IMR-90 (cell line): Measurements from ENCODE around the gene FCRL5. TPM values are rescaled to one million over a fixed set of nuclear protein-coding genes. Genes with fewer than 3 reads are reported as not detected.

Experiments used
- ATAC-seq: fragments of 200-7000 bp; cut with Tn5 transposase; 2 replicates; pipeline ENCODE4 v1.9.1; 2020; ENCODE audit warnings: low read depth, mild to moderate bottlenecking, moderate library complexity
- BruUV-seq: library from RNA; stranded (reverse); fragments of 400-500 nt; replicated peaks from 2 replicates; lab custom pipeline; 2021; lab: Mats Ljungman, UMichigan
- CTCF ChIA-PET: fragments of 300-600 bp; formaldehyde crosslinking; extraction: SDS; loops from one replicate; lab custom pipeline; 2021; ENCODE audit warnings: antibody characterized with exemption; lab: Yijun Ruan, JAX
- POLR2A ChIA-PET: fragments of 300-600 bp; sonication (Branson Sonifier 250); formaldehyde crosslinking; loops from one replicate; lab custom pipeline; 2022; ENCODE audit warnings: antibody characterized with exemption; ENCODE audit not compliant: unreplicated experiment; lab: Charles Lee
- DNase-seq: peaks from one replicate; pipeline ENCODE4 v3.0.0; 2013
- H2AFZ ChIP-seq: replicated peaks from 2 replicates; pipeline ENCODE3; 2013; ENCODE audit warnings: low read length, mild to moderate bottlenecking; ENCODE audit not compliant: poor library complexity
- H2AK5ac ChIP-seq: 2 replicates; pipeline ENCODE4 v1.6.1; 2013; ENCODE audit warnings: low read depth, low read length, inconsistent platforms
- H2AK9ac ChIP-seq: replicated peaks from 2 replicates; pipeline ENCODE3; 2013; ENCODE audit warnings: mild to moderate bottlenecking, low read depth, low read length, moderate library complexity; ENCODE audit not compliant: poor library complexity
- H2BK120ac ChIP-seq: 2 replicates; pipeline ENCODE4 v1.6.1; 2013; ENCODE audit warnings: low read depth, low read length, inconsistent platforms
- H2BK15ac ChIP-seq: 3 replicates; pipeline ENCODE4 v1.6.1; 2013; ENCODE audit warnings: low read depth, low read length, inconsistent platforms
- H2BK20ac ChIP-seq: 2 replicates; pipeline ENCODE4 v1.6.1; 2013; ENCODE audit warnings: low read depth, mild to moderate bottlenecking, inconsistent platforms, low read length, moderate library complexity
- H2BK5ac ChIP-seq: 2 replicates; pipeline ENCODE4 v1.6.1; 2013; ENCODE audit warnings: mild to moderate bottlenecking, low read depth, low read length, inconsistent platforms; ENCODE audit not compliant: poor library complexity, severe bottlenecking
- H3K14ac ChIP-seq: replicated peaks from 2 replicates; pipeline ENCODE4 v1.6.1; 2013; ENCODE audit warnings: low read depth, low read length, inconsistent platforms
- H3K18ac ChIP-seq: 2 replicates; pipeline ENCODE4 v1.6.1; 2013; ENCODE audit warnings: low read depth, low read length, control low read depth
- H3K23ac ChIP-seq: 2 replicates; pipeline ENCODE4 v1.6.1; 2013; ENCODE audit warnings: low read depth, low read length, inconsistent platforms
- H3K27ac ChIP-seq: 2 replicates; pipeline ENCODE4 v1.5.1; 2013; ENCODE audit warnings: mild to moderate bottlenecking, control low read depth, low read length; ENCODE audit not compliant: insufficient read depth
- H3K27me3 ChIP-seq: 2 replicates; pipeline ENCODE4 v1.6.1; 2013; ENCODE audit warnings: low read length; ENCODE audit not compliant: control insufficient read depth, insufficient read depth
- H3K36me3 ChIP-seq: 2 replicates; pipeline ENCODE4 v1.6.1; 2013; ENCODE audit warnings: low read length, mixed read lengths; ENCODE audit not compliant: control insufficient read depth, insufficient read depth
- H3K4ac ChIP-seq: 2 replicates; pipeline ENCODE4 v1.6.1; 2013; ENCODE audit warnings: low read depth, low read length, inconsistent platforms
- H3K4me1 ChIP-seq: 2 replicates; pipeline ENCODE4 v1.6.1; 2013; ENCODE audit warnings: low read length, mixed read lengths; ENCODE audit not compliant: control insufficient read depth, insufficient read depth
- H3K4me2 ChIP-seq: 2 replicates; pipeline ENCODE4 v1.6.1; 2013; ENCODE audit warnings: low read depth, mild to moderate bottlenecking, control low read depth, low read length, moderate library complexity
- H3K4me3 ChIP-seq: 2 replicates; pipeline ENCODE4 v1.5.1; 2013; ENCODE audit warnings: low read depth, mild to moderate bottlenecking, control low read depth, low read length, moderate library complexity; ENCODE audit not compliant: insufficient read depth
- H3K56ac ChIP-seq: 2 replicates; pipeline ENCODE4 v1.6.1; 2013; ENCODE audit warnings: low read length, inconsistent platforms; ENCODE audit not compliant: insufficient read depth; ENCODE audit errors: extremely low read depth
- H3K79me1 ChIP-seq, 2 experiments: 2 replicates each; pipeline ENCODE4 v1.6.1; 2013; ENCODE audit warnings: low read length in 2 of 2, inconsistent platforms in 1 of 2, low read depth in 1 of 2
- H3K9ac ChIP-seq: 2 replicates; pipeline ENCODE4 v1.6.1; 2013; ENCODE audit warnings: low read depth, low read length, control low read depth
- H3K9me1 ChIP-seq: 2 replicates; pipeline ENCODE4 v1.6.1; 2013; ENCODE audit warnings: low read length, inconsistent platforms; ENCODE audit not compliant: insufficient read depth
- H3K9me3 ChIP-seq: 2 replicates; pipeline ENCODE4 v1.6.1; 2013; ENCODE audit warnings: low read length; ENCODE audit not compliant: control insufficient read depth, insufficient read depth
- H4K20me1 ChIP-seq: 2 replicates; pipeline ENCODE4 v1.6.1; 2013; ENCODE audit warnings: low read length, inconsistent platforms; ENCODE audit not compliant: insufficient read depth
- H4K5ac ChIP-seq: 2 replicates; pipeline ENCODE4 v1.6.1; 2013; ENCODE audit warnings: mild to moderate bottlenecking, low read depth, low read length, control low read depth
- H4K8ac ChIP-seq, 2 experiments: 2 replicates each; pipeline ENCODE4 v1.6.1; 2013; ENCODE audit warnings: low read depth in 2 of 2, low read length in 2 of 2, control low read depth in 1 of 2, inconsistent platforms in 1 of 2
- H4K91ac ChIP-seq: 2 replicates; pipeline ENCODE4 v1.6.1; 2013; ENCODE audit warnings: low read depth, low read length, inconsistent platforms; ENCODE audit not compliant: insufficient read depth
- BHLHE40 ChIP-seq: fragments of 150-350 bp; IDR thresholded peaks from 2 replicates; pipeline ENCODE4 v1.6.1; 2016; ENCODE audit warnings: mild to moderate bottlenecking, low read depth, low read length
- CEBPB ChIP-seq: IDR thresholded peaks from 2 replicates; pipeline ENCODE4 v1.6.1; 2012; ENCODE audit warnings: low read depth, low read length, improper control_type of control experiment
- CHD1 ChIP-seq: IDR thresholded peaks from 2 replicates; pipeline ENCODE4 v1.6.1; 2012; ENCODE audit warnings: low read depth, low read length, improper control_type of control experiment
- FOS ChIP-seq: fragments of 150-350 bp; IDR thresholded peaks from 2 replicates; pipeline ENCODE4 v1.6.1; 2016; ENCODE audit warnings: low read depth, low read length
- MAFK ChIP-seq: IDR thresholded peaks from 2 replicates; pipeline ENCODE4 v1.6.1; 2012; ENCODE audit warnings: low read depth, low read length, improper control_type of control experiment
- MAZ ChIP-seq: IDR thresholded peaks from 2 replicates; pipeline ENCODE4 v1.6.1; 2012; ENCODE audit warnings: low read depth, mild to moderate bottlenecking, low read length, improper control_type of control experiment, moderate library complexity, borderline replicate concordance
- MXI1 ChIP-seq: IDR thresholded peaks from 2 replicates; pipeline ENCODE4 v1.6.1; 2012; ENCODE audit warnings: low read depth, mild to moderate bottlenecking, low read length, moderate library complexity, borderline replicate concordance
- NFE2L2 ChIP-seq: fragments of 150-350 bp; IDR thresholded peaks from 2 replicates; pipeline ENCODE4 v1.6.1; 2016; ENCODE audit warnings: low read depth, mild to moderate bottlenecking, low read length
- POLR2A ChIP-seq: IDR thresholded peaks from 2 replicates; pipeline ENCODE4 v1.6.1; 2012; ENCODE audit warnings: mild to moderate bottlenecking, low read depth, low read length
- RAD21 ChIP-seq: IDR thresholded peaks from 2 replicates; pipeline ENCODE4 v1.6.1; 2012; ENCODE audit warnings: low read length, improper control_type of control experiment
- RCOR1 ChIP-seq: IDR thresholded peaks from 2 replicates; pipeline ENCODE4 v1.6.1; 2012; ENCODE audit warnings: mild to moderate bottlenecking, low read length, improper control_type of control experiment; ENCODE audit not compliant: insufficient replicate concordance
- RFX5 ChIP-seq: IDR thresholded peaks from 2 replicates; pipeline ENCODE4 v1.8.0; 2012; ENCODE audit warnings: low read depth, mild to moderate bottlenecking, low read length, moderate library complexity
- SMC3 ChIP-seq: fragments of 150-350 bp; IDR thresholded peaks from 2 replicates; pipeline ENCODE4 v1.6.1; 2016; ENCODE audit warnings: low read depth, mild to moderate bottlenecking, antibody characterized with exemption, low read length, moderate library complexity
- WGBS, 2 experiments: methylation state at CpG; one replicate each; pipeline versions ENCODE4 v1.1.5 to v1.1.7; 2013; ENCODE audit warnings: missing lambda C conversion rate in 2 of 2; ENCODE audit not compliant: insufficient read length in 1 of 2; ENCODE audit errors: extremely low coverage in 2 of 2; 5-methylcytosine and 5-hydroxymethylcytosine counted together
- dilution Hi-C: fragments of 300-500 bp; cut with HindIII; formaldehyde crosslinking; loops from one replicate; pipeline ENCODE4 v1.14.3; 2018; ENCODE audit warnings: low sequenced_read_pairs; ENCODE audit not compliant: unreplicated experiment
- in situ Hi-C: fragments of 300-500 bp; cut with MboI; formaldehyde crosslinking; loops from 3 replicates; pipeline ENCODE4 v1.14.3; 2019; ENCODE audit warnings: low sequenced_read_pairs, inconsistent platforms, mixed read lengths
- intact Hi-C: fragments of 100-400 bp; cut with micrococcal nuclease; formaldehyde crosslinking; loops from 2 replicates; pipeline ENCODE4 v1.10.0; 2022
- polyA plus RNA-seq, 3 experiments: library from polyadenylated mRNA; depleted of rRNA; stranded (reverse); fragments of >200 nt; gene quantifications; 2 replicates each; pipeline ENCODE4 v1.2.3, GENCODE V29; 2012; ENCODE audit warnings: low replicate concordance in 1 of 3
- total RNA-seq: library from RNA; depleted of rRNA; stranded (reverse); fragments of >200 nt; gene quantifications from 2 replicates; pipeline ENCODE4 v1.2.3, GENCODE V29; 2012
- TF ChIP-seq, protein P1 (sequence below): conservative IDR thresholded peaks from 2 replicates; pipeline ENCODE4 v1.5.1; 2012; ENCODE audit warnings: mild to moderate bottlenecking, low read depth, low read length, improper control_type of control experiment
- TF ChIP-seq, protein P2 (sequence below): fragments of 150-350 bp; IDR thresholded peaks from 2 replicates; pipeline ENCODE4 v1.6.1; 2017; ENCODE audit warnings: mild to moderate bottlenecking, antibody characterized with exemption, low read length, low read depth
- TF ChIP-seq, protein P3 (sequence below): fragments of 150-350 bp; IDR thresholded peaks from 2 replicates; pipeline ENCODE4 v1.6.1; 2016; ENCODE audit warnings: low read depth, mild to moderate bottlenecking, low read length, moderate library complexity, borderline replicate concordance

Gene FCRL5
- total and polyA plus RNA-seq, 2 of the 4 experiments (the other 2 are of a cell fraction) = not detected

DNA sequence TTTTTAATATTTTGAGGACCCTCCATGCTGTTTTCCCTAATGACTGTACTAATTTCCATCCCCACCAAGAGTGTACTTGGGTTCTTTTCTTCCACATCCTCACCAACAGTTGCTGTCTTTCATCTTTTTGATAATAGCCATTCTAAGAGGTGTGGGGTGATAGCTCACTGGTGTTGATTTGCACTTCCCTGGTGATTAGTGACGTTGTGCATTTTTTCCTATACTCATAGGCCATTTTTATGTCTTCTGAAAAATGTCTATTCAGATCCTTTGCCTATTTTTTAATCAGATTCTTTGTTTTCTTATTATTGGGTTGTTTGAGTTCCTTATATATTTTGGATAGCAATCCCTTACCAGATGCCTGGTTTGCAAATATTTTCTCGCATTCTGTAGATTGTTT, 64.2 kb downstream of the FCRL5 start:
- intact Hi-C loops (loop anchor here (2.0 kb wide), 1 partner anchor 397 kb away; no protein-coding TSS in a partner anchor), dilution Hi-C loops (no loop called here), in situ Hi-C loops (loop anchor here (5.0 kb wide), 1 partner anchor 121 kb away; no protein-coding TSS in a partner anchor)
- H3K9ac ChIP-seq = no peak overlapping the region
- no peak overlapping the region for H4K91ac ChIP-seq
- H2BK5ac ChIP-seq = no peak overlapping the region
- H2AK9ac ChIP-seq = no peak overlapping the region
- H3K27me3 ChIP-seq = no peaks in the 10 kb centered on the region
- H3K36me3 ChIP-seq = no peaks in the 10 kb centered on the region
- no peak overlapping the region for H4K8ac ChIP-seq
- H3K4me2 ChIP-seq = no peak overlapping the region
- ATAC-seq (no peak), DNase-seq (no peak)
- ChIA-PET CTCF (no interaction called here), POLR2A (no interaction called here)
- H3K9me3 ChIP-seq = no peaks in the 10 kb centered on the region
- no peak overlapping the region for H3K4ac ChIP-seq
- H2AFZ ChIP-seq = no peak overlapping the region
- no peaks in the 10 kb centered on the region for H4K20me1 ChIP-seq
- no peak overlapping the region for H3K27ac ChIP-seq
- H2BK15ac ChIP-seq = no peak overlapping the region
- no peaks in the 10 kb centered on the region for H3K79me1 ChIP-seq
- H3K14ac ChIP-seq = no peak overlapping the region
- H2BK120ac ChIP-seq = no peak overlapping the region
- no peak overlapping the region for H3K18ac ChIP-seq
- H3K23ac ChIP-seq = no peak overlapping the region
- H2BK20ac ChIP-seq = no peak overlapping the region
- no peak for TF ChIP-seq POLR2A
- no peak for TF ChIP-seq CEBPB
- no peak for TF ChIP-seq CHD1
- TF ChIP-seq RFX5 = no peak
- no peak for TF ChIP-seq BHLHE40
- no peak for TF ChIP-seq FOS
- TF ChIP-seq, protein P1, sequence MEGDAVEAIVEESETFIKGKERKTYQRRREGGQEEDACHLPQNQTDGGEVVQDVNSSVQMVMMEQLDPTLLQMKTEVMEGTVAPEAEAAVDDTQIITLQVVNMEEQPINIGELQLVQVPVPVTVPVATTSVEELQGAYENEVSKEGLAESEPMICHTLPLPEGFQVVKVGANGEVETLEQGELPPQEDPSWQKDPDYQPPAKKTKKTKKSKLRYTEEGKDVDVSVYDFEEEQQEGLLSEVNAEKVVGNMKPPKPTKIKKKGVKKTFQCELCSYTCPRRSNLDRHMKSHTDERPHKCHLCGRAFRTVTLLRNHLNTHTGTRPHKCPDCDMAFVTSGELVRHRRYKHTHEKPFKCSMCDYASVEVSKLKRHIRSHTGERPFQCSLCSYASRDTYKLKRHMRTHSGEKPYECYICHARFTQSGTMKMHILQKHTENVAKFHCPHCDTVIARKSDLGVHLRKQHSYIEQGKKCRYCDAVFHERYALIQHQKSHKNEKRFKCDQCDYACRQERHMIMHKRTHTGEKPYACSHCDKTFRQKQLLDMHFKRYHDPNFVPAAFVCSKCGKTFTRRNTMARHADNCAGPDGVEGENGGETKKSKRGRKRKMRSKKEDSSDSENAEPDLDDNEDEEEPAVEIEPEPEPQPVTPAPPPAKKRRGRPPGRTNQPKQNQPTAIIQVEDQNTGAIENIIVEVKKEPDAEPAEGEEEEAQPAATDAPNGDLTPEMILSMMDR = no peak
- TF ChIP-seq, protein P2, sequence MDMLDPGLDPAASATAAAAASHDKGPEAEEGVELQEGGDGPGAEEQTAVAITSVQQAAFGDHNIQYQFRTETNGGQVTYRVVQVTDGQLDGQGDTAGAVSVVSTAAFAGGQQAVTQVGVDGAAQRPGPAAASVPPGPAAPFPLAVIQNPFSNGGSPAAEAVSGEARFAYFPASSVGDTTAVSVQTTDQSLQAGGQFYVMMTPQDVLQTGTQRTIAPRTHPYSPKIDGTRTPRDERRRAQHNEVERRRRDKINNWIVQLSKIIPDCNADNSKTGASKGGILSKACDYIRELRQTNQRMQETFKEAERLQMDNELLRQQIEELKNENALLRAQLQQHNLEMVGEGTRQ = no peak
- TF ChIP-seq RCOR1 = no peak
- no peak for TF ChIP-seq SMC3
- TF ChIP-seq NFE2L2 = no peak
- TF ChIP-seq RAD21 = no peak
- TF ChIP-seq MAZ = no peak
- TF ChIP-seq, protein P3, sequence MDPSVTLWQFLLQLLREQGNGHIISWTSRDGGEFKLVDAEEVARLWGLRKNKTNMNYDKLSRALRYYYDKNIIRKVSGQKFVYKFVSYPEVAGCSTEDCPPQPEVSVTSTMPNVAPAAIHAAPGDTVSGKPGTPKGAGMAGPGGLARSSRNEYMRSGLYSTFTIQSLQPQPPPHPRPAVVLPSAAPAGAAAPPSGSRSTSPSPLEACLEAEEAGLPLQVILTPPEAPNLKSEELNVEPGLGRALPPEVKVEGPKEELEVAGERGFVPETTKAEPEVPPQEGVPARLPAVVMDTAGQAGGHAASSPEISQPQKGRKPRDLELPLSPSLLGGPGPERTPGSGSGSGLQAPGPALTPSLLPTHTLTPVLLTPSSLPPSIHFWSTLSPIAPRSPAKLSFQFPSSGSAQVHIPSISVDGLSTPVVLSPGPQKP = no peak
- no peak for TF ChIP-seq MAFK
- TF ChIP-seq MXI1 = no peak
- no peak overlapping the region for H3K56ac ChIP-seq
- H3K4me1 ChIP-seq = no peaks in the 10 kb centered on the region
- no peak overlapping the region for H3K4me3 ChIP-seq
- no CpG with 5 or more reads among the region's 2 CpGs for WGBS, 2 experiments
- no TSS peak for BruUV-seq
- H2AK5ac ChIP-seq = no peak overlapping the region
- no peak overlapping the region for H4K5ac ChIP-seq
- H3K9me1 ChIP-seq = no peaks in the 10 kb centered on the region
